GM12878 (cell line): ENCODE data around the gene SFT2D2. TPM values are rescaled to one million over a fixed set of nuclear protein-coding genes. Genes with fewer than 3 reads are reported as not detected.
A peak's percentile ranks its signal among the peaks of the same experiment; 100 is the strongest.

Experiments used
- BCL3 ChIP-seq: IDR thresholded peaks from 2 replicates; pipeline ENCODE4 v1.6.1; 2011; ENCODE audit warnings: borderline replicate concordance, low read depth, mild to moderate bottlenecking, moderate library complexity, low read length; ENCODE audit not compliant: insufficient read depth, poor library complexity, severe bottlenecking
- CEBPB ChIP-seq, 2 experiments: fragments of 150-350 bp in 1 of 2; IDR thresholded peaks; 2 replicates each; pipeline ENCODE4 v1.6.1; 2012 to 2014; ENCODE audit warnings: low read depth in 2 of 2, low read length in 2 of 2, borderline replicate concordance in 1 of 2, inconsistent platforms in 1 of 2
- EED ChIP-seq: sonication (generic); IDR thresholded peaks from 2 replicates; pipeline ENCODE4 v1.6.1; 2016; ENCODE audit warnings: antibody characterized with exemption, low read depth
- HCFC1 ChIP-seq: fragments of 150-350 bp; IDR thresholded peaks from 2 replicates; pipeline ENCODE4 v1.6.1; 2014; ENCODE audit warnings: low read length
- HSF1 ChIP-seq: fragments of 150-350 bp; IDR thresholded peaks from 2 replicates; pipeline ENCODE4 v1.6.1; 2014; ENCODE audit warnings: mild to moderate bottlenecking, low read depth, low read length
- IKZF1 ChIP-seq: fragments of 450-650 bp; conservative IDR thresholded peaks from 2 replicates; pipeline ENCODE4 v1.6.1; 2017; ENCODE audit warnings: antibody characterized with exemption, mild to moderate bottlenecking
- IRF4 ChIP-seq: IDR thresholded peaks from 2 replicates; pipeline ENCODE4 v1.6.1; 2011; ENCODE audit warnings: low read depth, low read length
- KLF5 ChIP-seq: fragments of 450-650 bp; IDR thresholded peaks from 2 replicates; pipeline ENCODE4 v1.6.1; 2014; ENCODE audit warnings: mild to moderate bottlenecking; ENCODE audit not compliant: partially characterized antibody
- LARP7 ChIP-seq: fragments of 450-650 bp; IDR thresholded peaks from 2 replicates; pipeline ENCODE4 v1.6.1; 2017; ENCODE audit warnings: mild to moderate bottlenecking
- NR2F1 ChIP-seq: fragments of 450-650 bp; conservative IDR thresholded peaks from 2 replicates; pipeline ENCODE4 v1.6.1; 2017; ENCODE audit warnings: mild to moderate bottlenecking
- NRF1 ChIP-seq: conservative IDR thresholded peaks from 2 replicates; pipeline ENCODE4 v1.6.1; 2011; ENCODE audit warnings: mild to moderate bottlenecking, low read depth, low read length, improper control_type of control experiment
- RAD51 ChIP-seq: fragments of 450-650 bp; IDR thresholded peaks from 2 replicates; pipeline ENCODE4 v1.6.1; 2016; ENCODE audit warnings: moderate library complexity, mild to moderate bottlenecking, inconsistent platforms
- SKIL ChIP-seq: fragments of 450-650 bp; IDR thresholded peaks from 2 replicates; pipeline ENCODE4 v1.6.1; 2017; ENCODE audit warnings: mild to moderate bottlenecking, low read depth, inconsistent platforms; ENCODE audit not compliant: poor library complexity, severe bottlenecking
- STAT3 ChIP-seq: IDR thresholded peaks from 2 replicates; pipeline ENCODE4 v1.6.1; 2011; ENCODE audit warnings: low read depth, low read length, improper control_type of control experiment
- SUZ12 ChIP-seq: fragments of 200-600 bp; sonication (generic); IDR thresholded peaks from one replicate; pipeline ENCODE4 v1.6.1; 2018; ENCODE audit warnings: antibody characterized with exemption, mild to moderate bottlenecking; ENCODE audit not compliant: unreplicated experiment
- ZBTB33 ChIP-seq: fragments of 450-650 bp; IDR thresholded peaks from 2 replicates; pipeline ENCODE4 v1.6.1; 2017; ENCODE audit warnings: mild to moderate bottlenecking
- ZNF217 ChIP-seq: fragments of 450-650 bp; IDR thresholded peaks from 2 replicates; pipeline ENCODE4 v1.6.1; 2017; ENCODE audit warnings: antibody characterized with exemption, mild to moderate bottlenecking
- ZNF384 ChIP-seq: IDR thresholded peaks from 2 replicates; pipeline ENCODE4 v1.6.1; 2012; ENCODE audit warnings: low read depth, mild to moderate bottlenecking, low read length, improper control_type of control experiment, borderline replicate concordance
- ZNF687 ChIP-seq: fragments of 450-650 bp; IDR thresholded peaks from 2 replicates; pipeline ENCODE4 v1.6.1; 2017; ENCODE audit warnings: mild to moderate bottlenecking, moderate library complexity
- polyA plus RNA-seq, 11 experiments: library from polyadenylated mRNA; depleted of rRNA in 4 of 11; unstranded in 6 of 11; stranded (reverse) in 5 of 11; fragments of >200 nt; fragmentation: Nextera tagmentation in 4 of 11; fragmentation: Illumina TruSeq in 1 of 11; extraction: Ambion mirVana in 4 of 11; extraction: Trizol in 1 of 11; gene quantifications; 1 replicate in 1 of 11; 2 replicates in 10 of 11; pipeline versions ENCODE4 v1.2.1 to v1.2.3, GENCODE V29; 2011 to 2016; ENCODE audit warnings: inconsistent platforms in 2 of 11, missing spikeins in 2 of 11, low read depth in 1 of 11
- total RNA-seq, 4 experiments: library from RNA; depleted of rRNA in 3 of 4; stranded (reverse); fragments of >200 nt in 3 of 4; fragmentation: Illumina TruSeq in 1 of 4; extraction: Trizol in 1 of 4; gene quantifications; 2 replicates each; pipeline versions ENCODE4 v1.2.1 to v1.2.3, GENCODE V29; 2013 to 2021

SFT2D2 gene
- total and polyA plus RNA-seq, 10 of the 15 experiments (the other 5 are each of a cell fraction or from before 2014, with no cell fraction given), result 5.6 to 49.6 (median 24.9) TPM

- TF ChIP-seq RAD51 (no peak), ZBTB33 (no peak), ZNF384 (no peak), SKIL (peak; percentile 64), IKZF1 (peak; percentile 93), LARP7 (peak; percentile 82), HSF1 (no peak), ZNF687 (0 out of 2 replicates have a peak, but pooled peaks have one; percentile 63), ZNF217 (no peak; the same call in 1 of the 2 replicates), SUZ12 (no peak), STAT3 (no peak), HCFC1 (peak; percentile 54; the same call in 1 of the 2 replicates), NR2F1 (peak; percentile 9), NRF1 (no peak), KLF5 (peak; percentile 10), BCL3 (no peak), CEBPB (IDR thresholded peaks at IDR 0.05; ENCODE audit: borderline replicate concordance in 1 of 2, low read depth in 2 of 2, low read length in 2 of 2) (no peak), EED (peak; percentile 73), IRF4 (no peak)
These were observed 47.0 kb upstream of the SFT2D2 start, which contains the start of gene TIPRL (continued) for GRCh38 chr1:168178638-168179437.
